Esophagus squamous epithelium (tissue), 4 donors: ENCODE measurements around the gene SLBP.

Source experiments
- CTCF ChIP-seq, 6 experiments: fragments of 450-650 bp in 4 of 6; fragments of 200-600 bp in 2 of 6; sonication (generic) in 2 of 6; IDR thresholded peaks; one replicate each; pipeline ENCODE4 v1.5.1; 2016 to 2019; ENCODE audit warnings: antibody characterized with exemption in 6 of 6, mild to moderate bottlenecking in 4 of 6, moderate library complexity in 4 of 6
- POLR2A ChIP-seq, 4 donors: fragments of 450-650 bp; IDR thresholded peaks; one replicate each; pipeline ENCODE4 v1.6.1; 2017; ENCODE audit warnings: antibody characterized with exemption in 4 of 4, mild to moderate bottlenecking in 4 of 4, moderate library complexity in 3 of 4

- no peak for TF ChIP-seq CTCF (IDR thresholded peaks at IDR 0.05)
- TF ChIP-seq POLR2A (IDR thresholded peaks at IDR 0.05) = no peak
Measured at GRCh38 chr4:1714303-1715001, 2.3 kb upstream of the SLBP start.
